HG02759 (cell line): ENCODE data around the gene GPR32.
"Not testable (repeated sequence)": the region's sequence is repeated elsewhere in the genome, so short reads cannot be mapped to it uniquely, and the experiment has no call there.

Experiments used
- ATAC-seq: cut with Tn5 transposase; IDR thresholded peaks from one replicate; pipeline ENCODE4 v1.9.1; 2021; ENCODE audit warnings: mild to moderate bottlenecking, moderate library complexity; ENCODE audit not compliant: unreplicated experiment

GPR32 gene

DNA sequence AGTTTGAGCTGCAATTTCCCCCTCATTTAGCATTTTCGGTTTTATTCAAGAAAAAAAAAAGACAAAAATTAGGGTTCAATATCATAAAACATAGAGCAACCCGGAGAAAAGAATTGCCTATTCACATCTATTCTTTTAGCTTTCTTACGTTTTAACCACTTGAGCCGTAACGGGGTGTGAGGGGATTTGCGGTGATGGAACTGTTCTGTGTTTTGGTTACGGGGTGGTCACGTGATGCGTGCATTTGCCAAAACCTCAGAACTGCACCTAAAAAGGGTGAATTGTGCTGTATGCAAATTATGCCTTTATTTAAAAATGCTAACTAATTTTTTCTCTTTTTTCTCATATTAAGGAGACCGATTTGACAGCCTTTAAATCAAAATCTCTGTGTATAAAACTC is 25.0 kb upstream of the GPR32 start:
- ATAC-seq, result no peak

DNA sequence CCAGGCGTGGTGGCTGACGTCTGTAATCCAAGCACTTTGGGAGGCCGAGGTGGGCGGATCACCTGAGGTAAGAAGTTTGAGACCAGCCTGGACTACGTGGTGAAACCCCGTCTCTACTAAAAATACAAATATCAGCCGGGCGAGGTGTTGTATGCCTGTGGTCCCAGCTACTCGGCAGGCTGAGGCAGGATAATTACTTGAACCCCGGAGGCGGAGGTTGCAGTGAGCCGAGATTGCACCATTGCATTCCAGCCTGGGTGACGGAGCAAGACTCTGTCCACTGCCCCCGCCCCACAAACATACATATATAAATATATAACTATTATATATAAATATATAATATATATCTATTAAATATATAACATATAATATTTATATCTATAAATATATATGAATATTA is 23.1 kb upstream of the GPR32 start:
- ATAC-seq, result not testable (repeated sequence)

DNA sequence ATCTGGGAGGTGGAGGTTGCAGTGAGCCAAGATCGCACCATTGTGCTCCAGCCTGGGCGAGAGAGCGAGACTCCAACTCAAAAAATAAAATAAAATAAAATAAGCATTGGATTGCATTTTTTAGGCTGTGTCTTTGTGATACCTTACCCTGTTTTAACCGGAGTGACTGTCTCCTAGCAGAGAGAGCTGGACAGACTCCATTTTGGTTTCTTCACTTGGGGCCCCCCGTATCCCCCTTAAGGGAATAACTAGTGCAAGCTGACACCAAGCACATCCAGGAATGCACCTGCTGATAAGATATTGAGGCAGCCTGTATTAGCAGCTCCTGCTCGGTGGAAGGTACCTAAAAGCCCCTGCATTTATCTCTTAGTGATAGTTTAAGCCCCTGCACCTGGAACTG is 20.8 kb upstream of the GPR32 start:
- ATAC-seq, result no peak

DNA sequence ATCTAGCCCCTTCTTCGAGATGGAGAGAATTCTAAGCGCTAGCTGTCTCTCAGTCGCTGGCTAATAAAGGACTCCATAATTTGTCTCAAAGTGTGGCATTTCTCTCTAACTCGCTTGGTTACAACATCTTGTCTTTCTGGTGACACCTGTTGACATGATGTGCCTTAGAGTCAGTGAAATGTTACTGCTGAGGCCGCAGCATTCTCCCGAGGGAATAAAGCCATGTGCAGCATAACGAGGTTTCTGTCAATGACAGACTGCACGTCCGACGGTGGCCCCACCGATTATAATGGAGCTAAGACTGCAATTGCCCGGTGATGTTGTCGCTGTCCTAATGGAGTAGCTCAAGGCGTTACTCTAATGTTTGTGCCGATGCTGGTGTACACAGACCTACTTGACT is 20.3 kb upstream of the GPR32 start:
- ATAC-seq, result no peak

DNA sequence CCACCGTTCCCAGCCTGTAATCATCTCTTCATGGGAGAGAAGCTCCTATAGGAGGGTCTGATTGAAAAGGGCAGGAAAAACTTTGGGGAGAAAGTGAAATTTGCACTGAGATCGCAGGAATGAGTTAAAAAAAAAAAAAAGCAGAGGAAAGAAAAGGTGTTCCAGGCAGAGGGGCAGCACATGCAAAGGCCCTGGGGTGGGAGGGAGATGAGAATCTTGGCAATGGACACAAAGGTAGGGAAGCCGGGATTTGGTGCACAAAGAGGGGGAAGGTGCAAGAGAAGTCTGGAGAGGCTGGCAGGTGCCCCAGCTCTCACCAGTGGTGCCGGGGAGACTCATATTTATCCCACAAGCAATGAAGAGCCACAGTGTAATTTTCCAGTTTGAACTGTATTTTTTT is 16.4 kb upstream of the GPR32 start:
- no peak for ATAC-seq

DNA sequence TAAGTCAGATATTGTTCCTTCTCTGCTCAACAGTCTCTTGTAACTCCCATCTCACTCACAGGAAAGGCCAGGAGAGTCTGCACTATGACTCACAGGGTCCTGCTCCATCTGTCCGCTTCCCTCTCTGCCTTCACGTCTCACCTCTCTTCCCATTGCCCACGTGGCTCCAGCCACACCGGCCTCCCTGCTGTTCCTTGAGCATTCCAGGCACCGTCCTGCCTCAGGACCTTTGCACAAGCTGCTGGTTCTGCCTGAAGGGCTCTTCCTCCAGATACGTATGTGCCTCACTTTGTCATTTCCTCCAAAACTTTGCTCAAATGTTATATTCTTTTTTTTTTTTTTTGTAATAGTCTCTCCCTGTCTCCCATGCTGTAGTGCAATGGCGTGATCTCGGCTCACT is 14.0 kb upstream of the GPR32 start:
- not testable (repeated sequence) for ATAC-seq

DNA sequence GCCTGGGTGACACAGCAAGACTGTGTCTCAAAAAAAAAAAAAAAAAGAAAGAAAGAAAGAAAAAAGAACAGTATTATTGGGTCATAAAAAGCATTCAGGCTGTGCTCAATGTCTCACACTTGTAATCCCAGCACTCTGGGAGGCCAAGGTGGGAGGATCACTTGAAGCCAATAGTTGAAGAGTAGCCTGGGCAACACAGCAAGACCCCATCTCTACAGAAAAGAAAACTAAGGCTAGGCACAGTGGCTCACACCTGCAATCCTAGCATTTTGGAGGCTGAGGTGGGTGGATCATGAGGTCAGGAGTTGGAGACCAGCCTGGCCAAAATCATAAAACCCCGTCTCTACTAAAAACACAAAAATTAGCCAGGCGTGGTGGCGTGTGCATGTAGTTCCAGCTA is 12.6 kb upstream of the GPR32 start:
- not testable (repeated sequence) for ATAC-seq

DNA sequence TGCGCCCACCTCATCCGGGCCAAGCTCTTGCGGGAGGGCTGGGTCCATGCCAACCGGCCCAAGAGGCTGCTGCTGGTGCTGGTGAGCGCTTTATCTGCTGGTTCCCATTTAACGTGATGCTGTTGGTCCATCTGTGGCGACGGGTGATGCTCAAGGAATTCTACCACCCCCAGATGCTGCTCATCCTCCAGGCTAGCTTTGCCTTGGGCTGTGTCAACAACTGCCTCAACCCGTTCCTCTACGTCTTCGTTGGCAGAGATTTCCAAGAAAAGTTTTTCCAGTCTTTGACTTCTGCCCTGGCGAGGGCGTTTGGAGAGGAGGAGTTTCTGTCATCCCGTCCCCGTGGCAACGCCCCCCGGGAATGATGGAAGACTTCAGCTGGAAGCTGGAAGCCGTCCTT is 11.2 kb upstream of the GPR32 start:
- ATAC-seq, result not testable (repeated sequence)

DNA sequence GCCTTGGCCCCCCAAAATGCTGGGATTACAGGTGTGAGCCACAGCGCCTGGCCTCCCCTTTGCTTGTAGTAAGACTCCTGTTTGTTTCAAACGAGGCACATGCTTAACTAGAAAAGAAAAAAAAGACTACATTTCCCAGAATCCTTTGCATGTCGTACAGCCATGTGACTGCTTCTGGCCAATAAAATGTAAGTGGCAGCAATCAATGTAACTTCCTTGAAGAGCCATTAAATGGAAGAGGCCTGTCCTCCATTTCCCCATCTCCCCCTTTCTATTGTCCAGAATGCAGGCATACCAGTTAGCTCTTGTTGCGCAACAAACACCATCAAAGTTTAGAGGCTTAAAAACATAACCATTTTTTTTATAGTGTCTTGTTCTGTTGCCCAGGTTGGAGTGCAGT is 10.4 kb upstream of the GPR32 start:
- ATAC-seq, result no peak

DNA sequence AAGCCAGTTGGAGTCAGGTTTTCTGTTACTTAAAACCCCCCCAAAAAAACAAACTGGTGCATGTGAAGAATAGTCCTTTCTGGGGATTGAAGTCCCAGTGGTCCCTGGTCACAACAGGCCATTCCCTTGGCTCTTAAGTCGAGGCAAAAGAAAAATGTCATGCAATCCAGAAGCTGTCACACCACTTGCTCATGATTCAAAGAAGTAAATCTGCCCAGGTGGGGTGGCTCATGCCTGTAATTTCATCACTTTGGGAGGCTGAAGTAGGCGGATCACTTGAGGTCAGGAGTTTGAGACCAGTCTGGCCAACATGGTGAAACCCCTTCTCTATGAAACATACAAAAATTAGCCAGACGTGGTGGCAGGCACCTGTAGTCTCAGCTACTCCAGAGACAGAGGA is 8.8 kb upstream of the GPR32 start:
- not testable (repeated sequence) for ATAC-seq

DNA sequence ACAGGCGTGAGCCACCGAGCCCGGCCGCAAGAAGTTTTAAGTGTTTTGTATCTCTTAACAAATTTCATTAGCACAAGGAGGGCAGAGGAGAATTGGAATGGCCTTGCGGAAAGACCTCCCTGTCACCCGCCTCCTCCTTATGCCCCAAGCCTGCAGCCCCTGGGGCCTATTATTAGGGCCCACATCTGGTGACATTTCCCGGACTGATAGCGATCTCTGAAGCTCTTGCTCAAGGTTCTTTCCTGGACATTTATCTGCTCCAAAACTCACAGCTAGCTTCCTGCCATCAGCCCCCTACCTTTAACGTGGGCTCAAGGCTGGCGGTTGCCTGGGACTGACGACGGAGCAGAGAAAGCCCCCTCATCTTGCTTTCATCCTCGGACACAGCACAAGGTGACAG is 6.7 kb upstream of the GPR32 start:
- not testable (repeated sequence) for ATAC-seq

DNA sequence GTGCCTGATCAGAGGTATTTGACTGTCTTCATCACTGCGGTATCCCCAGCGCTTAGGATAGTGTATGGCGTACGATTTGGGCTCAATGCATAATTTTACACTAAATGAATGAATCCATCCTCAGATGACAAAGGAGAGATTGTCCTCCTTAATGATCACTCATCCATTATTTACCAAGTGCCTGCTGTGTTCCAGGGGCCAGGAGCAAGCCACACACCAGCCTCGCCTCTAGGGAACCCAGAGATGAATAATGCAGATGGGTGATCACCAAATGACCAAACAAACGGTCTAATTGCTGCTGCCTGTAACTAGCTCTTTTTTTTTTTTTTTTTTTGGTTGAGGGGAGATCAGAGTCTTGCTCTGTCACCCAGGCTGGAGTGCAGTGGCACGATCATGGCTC is 5.9 kb upstream of the GPR32 start:
- no peak for ATAC-seq

DNA sequence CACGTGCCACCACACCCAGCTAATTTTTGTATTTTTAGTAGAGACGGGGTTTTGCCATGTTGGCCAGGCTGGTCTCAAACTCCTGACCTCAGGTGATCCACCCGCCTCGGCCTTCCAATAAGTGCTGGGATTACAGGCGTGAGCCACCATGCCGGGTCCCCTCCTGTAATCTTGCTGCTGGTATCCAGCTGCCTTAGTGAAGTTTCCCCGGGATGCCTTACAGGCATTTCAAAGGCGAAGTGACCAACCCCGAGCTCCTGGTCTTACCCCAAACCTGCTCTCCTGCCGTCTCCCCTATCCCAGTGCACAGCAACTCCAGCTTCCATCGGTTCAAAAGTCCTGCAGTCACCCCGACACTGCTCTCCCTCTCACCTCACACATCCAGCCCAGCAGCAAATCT is 3.5 kb upstream of the GPR32 start:
- ATAC-seq, result not testable (repeated sequence)

DNA sequence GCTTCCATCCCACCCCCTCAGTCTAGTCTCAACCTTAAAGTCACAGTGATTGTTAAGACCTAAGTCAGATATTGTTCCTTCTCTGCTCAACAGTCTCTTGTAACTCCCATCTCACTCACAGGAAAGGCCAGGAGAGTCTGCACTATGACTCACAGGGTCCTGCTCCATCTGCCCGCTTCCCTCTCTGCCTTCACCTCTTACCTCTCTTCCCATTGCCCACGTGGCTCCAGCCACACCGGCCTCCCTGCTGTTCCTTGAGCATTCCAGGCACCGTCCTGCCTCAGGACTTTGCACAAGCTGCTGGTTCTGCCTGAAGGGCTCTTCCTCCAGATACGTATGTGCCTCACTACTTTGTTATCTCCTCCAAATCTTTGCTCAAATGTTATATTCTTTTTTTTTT is 3.0 kb upstream of the GPR32 start:
- ATAC-seq, result not testable (repeated sequence)

DNA sequence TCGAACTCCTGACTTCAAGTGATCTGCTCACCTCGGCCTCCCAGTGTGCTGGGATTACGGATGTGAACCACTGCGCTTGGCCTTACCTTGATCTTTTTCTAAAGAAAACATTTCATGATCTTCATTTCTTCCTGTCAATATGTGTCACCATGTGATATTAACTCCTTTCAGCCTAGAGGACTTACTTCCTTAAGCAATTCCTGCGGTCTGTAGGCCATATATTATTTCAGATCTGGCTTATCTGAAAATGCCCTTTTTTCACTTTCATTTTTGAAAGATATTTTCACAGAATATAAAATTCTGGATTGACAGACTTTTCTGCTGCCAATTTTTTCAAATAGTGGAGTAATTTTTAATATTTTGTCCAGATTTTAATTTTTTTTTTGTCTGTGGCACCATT is 2.0 kb upstream of the GPR32 start:
- ATAC-seq, result no peak

DNA sequence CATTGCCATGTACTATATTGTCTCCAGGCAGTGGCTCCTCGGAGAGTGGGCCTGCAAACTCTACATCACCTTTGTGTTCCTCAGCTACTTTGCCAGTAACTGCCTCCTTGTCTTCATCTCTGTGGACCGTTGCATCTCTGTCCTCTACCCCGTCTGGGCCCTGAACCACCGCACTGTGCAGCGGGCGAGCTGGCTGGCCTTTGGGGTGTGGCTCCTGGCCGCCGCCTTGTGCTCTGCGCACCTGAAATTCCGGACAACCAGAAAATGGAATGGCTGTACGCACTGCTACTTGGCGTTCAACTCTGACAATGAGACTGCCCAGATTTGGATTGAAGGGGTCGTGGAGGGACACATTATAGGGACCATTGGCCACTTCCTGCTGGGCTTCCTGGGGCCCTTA is 624 bp downstream of the GPR32 start:
- ATAC-seq, result no peak

DNA sequence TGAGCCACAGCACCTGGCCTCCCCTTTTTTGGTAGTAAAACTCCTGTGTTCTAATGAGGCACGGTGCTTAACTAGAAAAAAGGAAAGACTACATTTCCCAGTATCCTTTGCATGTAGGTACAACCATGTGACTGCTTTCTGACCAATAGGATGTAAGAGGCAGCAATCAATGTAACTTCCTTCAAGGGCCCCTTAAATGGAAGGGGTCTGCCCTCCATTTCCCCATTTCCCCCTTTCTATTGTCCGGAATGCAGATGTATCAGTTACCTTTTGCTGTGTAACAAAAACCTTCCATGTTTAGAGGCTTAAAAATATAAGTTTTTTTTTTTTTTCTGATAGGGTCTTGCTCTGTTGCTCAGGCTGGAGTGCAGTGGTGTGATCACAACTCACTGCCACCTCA is 2.2 kb downstream of the GPR32 start:
- no peak for ATAC-seq

DNA sequence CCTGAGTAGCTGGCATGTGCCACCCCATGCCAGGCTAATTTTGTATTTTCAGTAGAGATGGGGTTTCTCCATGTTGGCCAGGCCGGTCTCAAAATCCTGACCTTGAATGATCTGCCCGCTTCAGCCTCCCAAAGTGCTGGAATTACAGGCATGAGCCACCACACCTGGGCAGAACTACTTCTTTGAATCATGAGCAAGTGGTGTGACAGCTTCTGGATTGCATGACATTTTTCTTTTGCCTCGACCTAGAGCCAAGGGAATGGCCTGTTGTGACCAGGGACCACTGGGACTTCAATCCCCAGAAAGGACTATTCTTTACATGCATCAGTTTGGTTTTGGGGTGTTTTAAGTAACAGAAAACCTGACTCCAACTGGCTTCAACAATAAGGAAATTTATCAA is 2.6 kb downstream of the GPR32 start:
- ATAC-seq, result not testable (repeated sequence)

DNA sequence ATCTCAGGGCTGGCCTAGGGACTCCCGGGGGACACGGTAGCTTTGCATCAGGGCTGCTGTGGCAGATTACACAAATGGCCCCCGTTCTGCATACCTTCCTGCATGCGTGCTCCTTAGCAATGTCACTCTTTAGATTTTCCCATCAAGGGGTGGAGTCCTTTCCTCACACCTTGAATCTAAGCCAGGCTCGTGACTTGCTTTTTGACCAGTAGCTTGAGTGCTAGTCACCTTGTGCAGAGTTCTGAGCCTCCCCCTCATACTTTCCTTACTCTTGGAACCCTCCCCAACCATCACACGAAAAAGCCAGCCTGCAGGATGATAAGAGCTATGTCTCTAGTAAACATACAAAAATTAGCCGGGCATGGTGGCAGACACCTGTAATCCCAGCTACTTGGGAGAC is 3.2 kb downstream of the GPR32 start:
- ATAC-seq, result not testable (repeated sequence)

DNA sequence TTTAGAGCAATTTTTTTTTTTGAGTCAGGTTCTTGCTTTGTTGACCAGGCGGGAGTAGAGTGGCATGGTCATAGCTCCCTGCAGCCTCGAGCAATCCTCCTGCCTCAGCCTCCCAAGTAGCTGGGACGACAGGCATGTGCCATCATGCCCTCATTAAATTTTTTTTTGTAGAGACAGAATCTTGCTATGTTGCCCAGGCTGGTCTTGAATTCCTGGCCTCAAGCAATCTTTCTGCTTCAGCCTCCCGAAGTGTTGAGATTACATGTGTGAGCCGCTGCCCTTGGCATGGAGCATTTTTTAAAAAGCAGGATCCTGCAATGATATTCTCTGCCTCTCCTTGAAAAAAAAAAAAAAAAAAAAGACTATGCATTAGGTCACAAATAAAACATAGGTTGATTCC is 5.9 kb downstream of the GPR32 start:
- no peak for ATAC-seq

DNA sequence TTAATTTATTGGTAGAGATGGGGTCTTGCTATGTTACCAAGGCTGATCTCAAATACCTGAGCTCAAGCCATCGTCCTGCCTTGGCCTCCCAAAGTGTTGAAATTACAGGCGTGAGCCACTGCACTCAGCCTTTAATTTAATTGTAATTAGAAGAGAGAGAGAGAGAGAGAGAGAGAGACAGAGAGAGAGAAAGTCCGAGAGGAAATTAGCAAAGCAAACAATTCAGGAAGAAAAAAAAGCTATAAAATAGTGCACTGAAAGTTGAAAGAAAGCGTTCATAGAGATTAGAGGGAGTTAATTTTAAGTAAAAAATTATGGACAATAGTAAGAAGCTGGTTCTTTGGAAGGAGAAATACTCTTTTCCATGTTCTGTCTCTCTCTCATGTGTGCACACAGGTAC is 7.0 kb downstream of the GPR32 start:
- no peak for ATAC-seq

DNA sequence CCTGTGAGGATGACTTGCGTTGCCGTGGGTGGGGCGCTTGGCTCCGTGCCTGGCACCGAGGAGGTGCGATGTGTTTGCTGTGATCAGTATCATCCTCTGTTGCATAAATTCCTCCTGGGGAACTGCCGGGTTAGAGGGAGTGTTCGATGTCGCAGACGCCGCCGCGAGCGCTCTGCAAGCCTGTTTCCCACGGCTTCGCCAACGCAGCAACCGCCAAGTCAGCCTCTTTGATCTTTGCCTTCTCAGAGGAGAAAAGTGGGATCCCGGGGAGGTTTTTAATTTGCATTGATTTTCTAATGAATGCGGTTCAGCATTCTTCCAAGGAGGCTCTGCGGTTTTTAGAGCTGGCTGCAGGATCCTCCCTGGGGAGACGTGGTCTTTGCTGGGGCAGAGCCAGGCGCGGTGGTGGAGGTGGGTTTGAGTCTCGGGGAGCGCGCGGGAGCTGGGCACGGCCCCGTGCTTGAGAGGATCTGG is 7.6 kb downstream of the GPR32 start:
- no peak for ATAC-seq

DNA sequence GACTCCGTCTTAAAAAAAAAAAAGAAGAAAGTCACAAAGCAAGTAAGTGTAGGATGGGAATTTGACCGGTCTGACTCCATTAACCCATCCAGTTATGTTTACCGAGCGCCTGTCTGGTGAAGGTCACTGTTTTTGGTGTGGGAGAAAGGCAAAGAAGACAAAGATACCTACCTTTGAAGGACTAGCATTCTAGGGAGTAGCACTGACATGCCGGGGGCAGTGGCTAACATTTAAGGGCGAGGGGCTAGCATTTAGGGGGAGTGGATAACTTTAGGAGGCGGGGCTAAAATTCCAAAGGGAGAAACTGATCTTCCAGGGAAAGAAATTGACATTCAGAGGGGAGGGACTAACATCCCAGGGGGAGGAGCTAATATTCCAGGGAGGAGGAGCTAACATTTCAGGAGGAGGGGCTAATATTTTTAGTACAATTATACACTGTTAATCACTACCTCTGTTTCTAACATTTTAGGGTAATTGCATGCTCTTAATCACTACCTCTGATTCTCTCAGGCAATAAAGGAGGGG is 8.7 kb downstream of the GPR32 start:
- ATAC-seq, result no peak
